ENCODE data around the gene SLC6A5.

SLC6A5 gene

DNA sequence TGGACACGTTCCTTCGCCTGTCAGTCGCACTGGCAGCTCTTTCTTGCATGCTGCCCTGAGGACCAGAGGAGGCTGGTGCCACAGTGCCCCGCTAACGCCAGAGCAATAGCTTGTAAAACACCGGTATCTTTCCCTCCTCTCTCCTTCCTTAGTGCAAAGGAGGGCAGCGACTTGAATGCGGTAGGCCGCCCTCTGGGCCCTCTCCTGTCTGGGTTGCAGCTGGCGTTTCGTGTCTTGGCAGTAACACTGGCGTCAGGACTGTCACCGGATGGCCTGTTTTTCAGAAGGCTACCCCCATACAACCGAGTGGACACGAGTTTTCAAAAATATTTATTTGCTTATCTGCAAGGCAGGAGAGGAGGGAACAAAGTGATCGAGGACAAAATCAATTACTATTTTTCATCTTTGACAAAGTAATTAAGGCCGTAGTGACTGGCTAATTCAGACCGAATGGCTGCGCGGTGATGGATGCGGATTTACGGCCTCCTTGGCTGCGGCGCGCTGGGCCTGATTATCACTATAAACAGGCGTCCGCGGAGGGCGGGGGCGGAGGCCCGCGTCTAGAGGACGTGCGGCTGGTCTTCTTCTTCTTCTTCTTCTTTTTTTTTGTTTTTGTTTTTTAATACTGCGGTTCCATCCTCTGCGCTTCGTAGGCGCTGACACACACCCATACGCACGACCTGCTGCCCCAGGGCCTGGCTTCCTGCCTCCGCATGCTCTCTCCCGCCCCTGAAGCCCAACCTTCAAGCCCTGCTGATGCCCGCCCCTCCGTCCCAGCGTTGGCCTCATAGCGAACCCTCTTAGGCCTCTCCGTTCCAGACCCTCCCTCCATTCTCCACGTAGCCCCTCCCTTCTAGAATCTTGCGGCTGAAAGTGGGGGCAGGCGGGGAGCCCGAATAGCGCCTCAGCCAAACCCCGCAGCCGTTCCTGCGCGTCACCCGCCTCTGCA is 2.9 kb upstream of the SLC6A5 start:
- no peak for DNase-seq (ENCODE audit: low read depth in 2 of 2)

DNA sequence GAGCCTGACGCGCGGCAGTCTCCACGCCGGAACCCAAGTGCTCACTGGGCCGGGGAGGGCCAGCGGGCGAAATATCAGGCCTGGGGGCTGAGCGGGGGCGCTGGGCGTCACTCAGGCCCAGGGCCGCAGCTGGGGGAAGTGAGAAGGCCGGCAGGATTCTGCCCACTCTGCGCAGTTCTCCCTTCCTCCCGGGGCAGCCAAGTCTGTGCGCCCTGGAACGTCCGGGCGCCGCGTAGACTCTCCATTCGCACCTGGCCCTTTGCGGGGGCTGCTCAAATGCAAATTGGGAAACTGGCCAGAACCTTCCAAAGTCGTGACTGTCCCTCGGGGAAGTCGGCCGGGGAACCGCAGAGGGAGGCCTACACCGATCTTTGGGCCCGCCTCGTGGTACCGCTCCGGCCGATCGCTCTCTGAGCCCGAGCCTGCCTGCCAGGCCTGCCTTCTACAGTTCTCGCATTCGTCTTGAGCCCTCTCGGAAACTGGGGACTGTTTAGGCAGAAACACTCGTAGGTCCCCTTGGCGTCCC is 2.2 kb upstream of the SLC6A5 start:
- DNase-seq (ENCODE audit: low read depth in 2 of 2) = no peak

GRCh38 chr11:20597680-20598484 is 1.5 kb upstream of the SLC6A5 start:
- DNase-seq (ENCODE audit: low read depth in 2 of 2) = no peak

- DNase-seq (ENCODE audit: low read depth in 2 of 2) = no peak
These were observed 916 bp upstream of the SLC6A5 start for GRCh38 chr11:20598492-20598891.

DNA sequence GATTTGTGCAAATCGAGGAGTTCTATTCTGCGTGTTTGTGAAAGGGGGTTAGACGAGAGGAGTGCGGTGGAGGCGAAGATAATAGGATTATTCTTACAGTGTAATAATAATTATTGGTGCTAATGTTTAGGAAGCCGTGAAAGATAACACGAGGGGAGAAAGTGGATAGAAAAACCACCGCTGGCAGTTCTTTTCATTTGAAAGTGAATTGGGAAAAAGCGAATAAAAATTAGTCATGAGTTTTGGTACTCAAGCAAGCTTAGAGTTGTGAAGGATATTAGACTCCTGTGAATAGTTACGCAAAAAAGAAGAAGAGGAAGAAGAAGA is 575 bp downstream of the SLC6A5 start:
- no peak for DNase-seq (ENCODE audit: low read depth in 2 of 2)

DNA sequence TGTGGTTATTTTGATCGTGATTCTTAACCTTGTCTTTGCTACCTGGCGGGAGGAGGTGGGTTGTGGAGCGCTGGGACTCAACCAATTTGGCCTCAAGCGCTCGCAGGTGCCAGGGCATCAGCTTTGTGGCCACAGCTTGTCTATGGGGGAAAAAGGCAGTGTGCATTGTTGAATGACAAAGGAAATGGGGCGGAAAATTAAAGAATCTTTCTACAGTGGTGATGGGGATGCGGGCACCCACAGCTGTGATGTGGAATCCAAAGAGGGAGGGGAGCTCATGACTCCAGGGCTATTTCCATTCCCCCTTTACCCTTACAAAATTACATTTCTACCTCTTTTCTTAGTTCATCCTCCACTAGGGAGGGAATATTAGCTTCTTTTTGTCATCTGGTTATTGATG is 1.1 kb downstream of the SLC6A5 start:
- DNase-seq (ENCODE audit: low read depth in 2 of 2) = no peak

GRCh38 chr11:20601221-20601914 is 2.0 kb downstream of the SLC6A5 start:
- DNase-seq (ENCODE audit: low read depth in 2 of 2) = no peak

DNA sequence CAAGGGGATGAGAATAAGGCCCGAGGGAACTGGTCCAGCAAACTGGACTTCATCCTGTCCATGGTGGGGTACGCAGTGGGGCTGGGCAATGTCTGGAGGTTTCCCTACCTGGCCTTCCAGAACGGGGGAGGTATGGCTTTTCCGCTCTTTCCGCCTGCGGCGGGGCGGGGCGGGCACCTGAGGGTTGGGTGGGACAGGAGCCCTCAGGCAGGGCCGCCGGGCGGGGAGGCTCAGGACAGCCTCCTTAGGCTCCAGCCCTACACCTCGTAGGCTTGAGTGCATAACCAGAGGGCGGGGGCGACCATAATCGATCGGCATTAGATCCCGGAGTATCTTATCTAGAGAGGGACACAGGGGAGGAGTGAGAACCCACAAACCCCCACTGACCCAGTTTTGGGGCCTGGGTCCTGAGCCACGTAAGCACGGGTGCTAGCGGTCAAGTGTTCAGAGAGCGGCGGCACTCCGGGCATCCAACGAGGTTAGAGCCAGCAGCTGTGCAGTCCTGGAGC is 4.9 kb downstream of the SLC6A5 start:
- DNase-seq (ENCODE audit: low read depth in 2 of 2) = no peak

- DNase-seq (ENCODE audit: low read depth in 2 of 2) = no peak
These were observed 5.6 kb downstream of the SLC6A5 start for GRCh38 chr11:20604864-20605601.

GRCh38 chr11:20605602-20606091 is 6.2 kb downstream of the SLC6A5 start:
- DNase-seq (ENCODE audit: low read depth in 2 of 2) = no peak

- no peak for DNase-seq (ENCODE audit: low read depth in 2 of 2)
These were observed 9.5 kb downstream of the SLC6A5 start for GRCh38 chr11:20608934-20609333.

- peak; percentile 46 to 50 for DNase-seq (ENCODE audit: low read depth in 2 of 2)
These were observed 10.6 kb downstream of the SLC6A5 start for GRCh38 chr11:20609727-20610707.

GRCh38 chr11:20610825-20611224 is 11.4 kb downstream of the SLC6A5 start:
- no peak for DNase-seq (ENCODE audit: low read depth in 2 of 2)

- no peak for DNase-seq (ENCODE audit: low read depth in 2 of 2)
These were observed 12.0 kb downstream of the SLC6A5 start for GRCh38 chr11:20611445-20611844.

GRCh38 chr11:20611892-20612291 is 12.5 kb downstream of the SLC6A5 start:
- DNase-seq (ENCODE audit: low read depth in 2 of 2) = no peak

- DNase-seq (ENCODE audit: low read depth in 2 of 2) = no peak
These were observed 13.0 kb downstream of the SLC6A5 start for GRCh38 chr11:20612416-20612815.

DNA sequence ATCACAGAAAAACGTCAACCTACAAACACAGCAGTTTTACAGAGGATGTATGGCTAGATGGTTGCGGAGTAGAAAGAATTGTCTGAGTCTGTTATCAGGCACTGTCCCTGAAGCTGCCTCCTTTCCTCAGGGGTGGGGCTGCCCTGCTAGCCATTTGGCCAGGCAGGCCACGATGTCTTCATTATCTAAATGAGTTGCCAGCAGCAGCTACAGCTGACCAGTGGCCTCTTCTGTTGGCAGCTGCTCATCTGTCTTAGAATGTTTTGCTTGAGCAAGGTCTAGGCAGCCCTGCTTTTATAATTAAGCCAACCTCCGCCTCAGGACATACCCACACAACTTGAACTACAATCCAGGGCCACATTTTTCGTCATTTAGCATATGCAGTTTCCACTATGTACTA is 17.5 kb downstream of the SLC6A5 start:
- no peak for DNase-seq (ENCODE audit: low read depth in 2 of 2)

- DNase-seq (ENCODE audit: low read depth in 2 of 2) = no peak
These were observed 18.1 kb downstream of the SLC6A5 start for GRCh38 chr11:20617346-20618005.

- DNase-seq (ENCODE audit: low read depth in 2 of 2) = no peak
These were observed 18.7 kb downstream of the SLC6A5 start for GRCh38 chr11:20618083-20618482.
